Measurements from ENCODE around the gene TTC12.

DNA sequence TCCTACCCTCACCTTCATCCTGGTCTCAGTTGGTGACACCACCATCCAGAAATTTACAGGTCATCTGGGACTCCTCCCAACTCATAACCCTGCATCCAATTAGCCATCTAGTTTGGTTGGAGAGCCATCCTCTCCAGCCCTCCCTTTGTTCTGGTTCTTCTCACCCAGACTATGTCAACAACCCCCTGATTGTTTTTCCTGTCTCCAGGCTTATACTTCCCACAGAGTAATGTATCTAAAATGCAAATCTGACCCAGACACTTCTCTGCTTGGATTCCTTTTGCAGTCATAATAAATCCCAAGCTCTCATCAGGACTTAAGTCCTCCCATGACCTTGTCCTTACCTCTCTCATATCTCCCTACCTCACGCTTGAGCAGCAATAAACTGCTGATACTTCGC, 3.0 kb downstream of the TTC12 start:
- TF ChIP-seq MAFK (IDR thresholded peaks at IDR 0.05; ENCODE audit: low read depth, low read length) (no peak), POLR2A (IDR thresholded peaks at IDR 0.05; ENCODE audit: control extremely low read depth in 1 of 2, low read depth in 2 of 2, low read length in 2 of 2) (no peak), TBP (IDR thresholded peaks at IDR 0.05; ENCODE audit: low read depth, low read length) (no peak), CEBPB (IDR thresholded peaks at IDR 0.05; ENCODE audit: low read depth, low read length) (no peak), CHD1 (IDR thresholded peaks at IDR 0.05; ENCODE audit: low read depth, low read length) (no peak), ATF3 (IDR thresholded peaks at IDR 0.05; ENCODE audit: insufficient read depth, low read depth, low read length) (no peak), GABPA (IDR thresholded peaks at IDR 0.05; ENCODE audit: borderline replicate concordance, insufficient read depth, low read length) (no peak), CHD2 (IDR thresholded peaks at IDR 0.05; ENCODE audit: low read length) (no peak), RAD21 (IDR thresholded peaks at IDR 0.05 in 1 of 2, conservative IDR thresholded peaks at IDR 0.05 in 1 of 2; ENCODE audit: low read depth in 2 of 2, low read length in 2 of 2) (no peak), SRF (IDR thresholded peaks at IDR 0.05; ENCODE audit: low read depth, low read length) (no peak)
- TF ChIP-seq, protein P1, sequence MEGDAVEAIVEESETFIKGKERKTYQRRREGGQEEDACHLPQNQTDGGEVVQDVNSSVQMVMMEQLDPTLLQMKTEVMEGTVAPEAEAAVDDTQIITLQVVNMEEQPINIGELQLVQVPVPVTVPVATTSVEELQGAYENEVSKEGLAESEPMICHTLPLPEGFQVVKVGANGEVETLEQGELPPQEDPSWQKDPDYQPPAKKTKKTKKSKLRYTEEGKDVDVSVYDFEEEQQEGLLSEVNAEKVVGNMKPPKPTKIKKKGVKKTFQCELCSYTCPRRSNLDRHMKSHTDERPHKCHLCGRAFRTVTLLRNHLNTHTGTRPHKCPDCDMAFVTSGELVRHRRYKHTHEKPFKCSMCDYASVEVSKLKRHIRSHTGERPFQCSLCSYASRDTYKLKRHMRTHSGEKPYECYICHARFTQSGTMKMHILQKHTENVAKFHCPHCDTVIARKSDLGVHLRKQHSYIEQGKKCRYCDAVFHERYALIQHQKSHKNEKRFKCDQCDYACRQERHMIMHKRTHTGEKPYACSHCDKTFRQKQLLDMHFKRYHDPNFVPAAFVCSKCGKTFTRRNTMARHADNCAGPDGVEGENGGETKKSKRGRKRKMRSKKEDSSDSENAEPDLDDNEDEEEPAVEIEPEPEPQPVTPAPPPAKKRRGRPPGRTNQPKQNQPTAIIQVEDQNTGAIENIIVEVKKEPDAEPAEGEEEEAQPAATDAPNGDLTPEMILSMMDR (IDR thresholded peaks at IDR 0.05; ENCODE audit: control extremely low read depth in 1 of 3, insufficient read depth in 1 of 3, low read depth in 1 of 3, low read length in 3 of 3): no peak
- TF ChIP-seq, protein P2, sequence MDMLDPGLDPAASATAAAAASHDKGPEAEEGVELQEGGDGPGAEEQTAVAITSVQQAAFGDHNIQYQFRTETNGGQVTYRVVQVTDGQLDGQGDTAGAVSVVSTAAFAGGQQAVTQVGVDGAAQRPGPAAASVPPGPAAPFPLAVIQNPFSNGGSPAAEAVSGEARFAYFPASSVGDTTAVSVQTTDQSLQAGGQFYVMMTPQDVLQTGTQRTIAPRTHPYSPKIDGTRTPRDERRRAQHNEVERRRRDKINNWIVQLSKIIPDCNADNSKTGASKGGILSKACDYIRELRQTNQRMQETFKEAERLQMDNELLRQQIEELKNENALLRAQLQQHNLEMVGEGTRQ (IDR thresholded peaks at IDR 0.05; ENCODE audit: low read length): no peak
